Cardiac fibroblast (primary cell): ENCODE results near the gene PTK6.

Source experiments
- DNase-seq, 2 donors: peaks; one replicate each; pipeline versions ENCODE4 v3.0.0 to v3.0.0-alpha.2; 2010; ENCODE audit warnings: low read depth in 2 of 2
- H3K4me3 ChIP-seq, 2 donors: replicated peaks in 1 of 2; 1 replicate in 1 of 2; 2 replicates in 1 of 2; pipeline ENCODE4 v1.5.1; 2011; ENCODE audit warnings: low read depth in 2 of 2, low read length in 2 of 2, mild to moderate bottlenecking in 2 of 2, moderate library complexity in 1 of 2
- CTCF ChIP-seq: IDR thresholded peaks from one replicate; pipeline ENCODE4 v1.5.1; 2011; ENCODE audit warnings: low read depth, mild to moderate bottlenecking, low read length, inconsistent platforms

The PTK6 gene

GRCh38 chr20:63508072-63508768, 29.0 kb downstream of the PTK6 start:
- DNase-seq, result no peak
- no peak for TF ChIP-seq CTCF
- no peak overlapping the region for H3K4me3 ChIP-seq

- no peak for DNase-seq
- no peak overlapping the region for H3K4me3 ChIP-seq
- TF ChIP-seq CTCF, result no peak
These were observed 30.0 kb downstream of the PTK6 start for GRCh38 chr20:63507083-63507743.

- TF ChIP-seq CTCF, result no peak
- no peak for DNase-seq
- H3K4me3 ChIP-seq, result no peak overlapping the region
These were observed 31.5 kb downstream of the PTK6 start for GRCh38 chr20:63505723-63506122.

GRCh38 chr20:63505281-63505680, 31.9 kb downstream of the PTK6 start:
- no peak for TF ChIP-seq CTCF
- DNase-seq, result no peak
- no peak overlapping the region for H3K4me3 ChIP-seq

GRCh38 chr20:63504642-63505041, 32.5 kb downstream of the PTK6 start:
- no peak for DNase-seq
- no peak for TF ChIP-seq CTCF
- no peak overlapping the region for H3K4me3 ChIP-seq

- no peak for DNase-seq
- H3K4me3 ChIP-seq, result no peak overlapping the region
- no peak for TF ChIP-seq CTCF
These were observed 33.7 kb downstream of the PTK6 start for GRCh38 chr20:63503524-63503923.
